HepG2 (cell line): Measurements from ENCODE around the gene FSD2.
"Not testable (repeated sequence)": the region's sequence is repeated elsewhere in the genome, so short reads cannot be mapped to it uniquely, and the experiment has no call there.

Experiments used
- NFYB ChIP-seq: sonication (generic); formaldehyde crosslinking; IDR thresholded peaks from 2 replicates; pipeline ENCODE4 v1.4.0; 2020; ENCODE audit warnings: missing genetic modification reagents
- RNF2 ChIP-seq: fragments of 450-650 bp; conservative IDR thresholded peaks from 2 replicates; pipeline ENCODE4 v1.6.1; 2016; ENCODE audit warnings: low read depth
- ZNF879 ChIP-seq: sonication (generic); formaldehyde crosslinking; IDR thresholded peaks from 2 replicates; pipeline ENCODE4 v1.8.1; 2023; ENCODE audit warnings: missing genetic modification reagents
- TF ChIP-seq, protein P1 (sequence below): sonication (generic); formaldehyde crosslinking; IDR thresholded peaks from 2 replicates; pipeline ENCODE4 v1.8.0; 2022; ENCODE audit warnings: mild to moderate bottlenecking, missing genetic modification reagents, moderate library complexity

DNA sequence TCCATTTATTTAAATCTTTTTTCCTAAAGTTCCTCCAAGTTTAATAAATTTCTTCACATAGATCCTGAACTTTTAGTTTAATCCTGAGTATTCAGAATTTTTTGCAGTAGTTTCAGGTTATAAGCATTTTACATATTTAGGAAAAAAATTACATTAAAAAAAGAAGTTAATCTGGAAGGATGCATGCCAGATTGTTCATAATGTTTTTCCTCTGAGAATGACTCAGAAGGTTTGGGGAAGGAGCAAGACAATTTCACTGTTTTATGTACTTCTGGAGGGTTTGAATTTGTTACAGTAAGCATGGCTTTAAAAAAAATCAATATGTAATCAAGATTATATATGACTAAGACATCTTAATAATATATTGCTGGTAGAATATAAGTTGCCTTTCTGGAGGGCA is 16.0 kb upstream of the FSD2 start:
- TF ChIP-seq NFYB (CRISPR knock-in tag); RNF2; ZNF879 (CRISPR knock-in tag): not testable (repeated sequence)
- TF ChIP-seq, protein P1, sequence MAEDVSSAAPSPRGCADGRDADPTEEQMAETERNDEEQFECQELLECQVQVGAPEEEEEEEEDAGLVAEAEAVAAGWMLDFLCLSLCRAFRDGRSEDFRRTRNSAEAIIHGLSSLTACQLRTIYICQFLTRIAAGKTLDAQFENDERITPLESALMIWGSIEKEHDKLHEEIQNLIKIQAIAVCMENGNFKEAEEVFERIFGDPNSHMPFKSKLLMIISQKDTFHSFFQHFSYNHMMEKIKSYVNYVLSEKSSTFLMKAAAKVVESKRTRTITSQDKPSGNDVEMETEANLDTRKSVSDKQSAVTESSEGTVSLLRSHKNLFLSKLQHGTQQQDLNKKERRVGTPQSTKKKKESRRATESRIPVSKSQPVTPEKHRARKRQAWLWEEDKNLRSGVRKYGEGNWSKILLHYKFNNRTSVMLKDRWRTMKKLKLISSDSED = not testable (repeated sequence)
